Spleen (tissue), 7 donors: Measurements from ENCODE around the gene GNAZ.

Source experiments
- CTCF ChIP-seq, 11 experiments: fragments of 200-600 bp in 7 of 11; fragments of 450-650 bp in 4 of 11; sonication (generic) in 4 of 11; IDR thresholded peaks in 8 of 11; conservative IDR thresholded peaks in 3 of 11; 1 replicate in 7 of 11; 2 replicates in 4 of 11; pipeline versions ENCODE4 v1.4.0 to v1.8.0; 2016 to 2021; ENCODE audit warnings: antibody characterized with exemption in 11 of 11, inconsistent platforms in 4 of 11, mild to moderate bottlenecking in 1 of 11
- POLR2AphosphoS5 ChIP-seq, 3 donors: sonication (generic); formaldehyde crosslinking; IDR thresholded peaks; one replicate each; pipeline ENCODE4 v1.5.1; 2017; ENCODE audit warnings: antibody characterized with exemption in 3 of 3
- donor health status: DM: no; HTN: no; CAD: no; lungs with moderate emphysema.
- donor health status: DM: no; HTN: no; CAD: no.
- donor health status: DM: no; HTN: no; CAD: no.

DNA sequence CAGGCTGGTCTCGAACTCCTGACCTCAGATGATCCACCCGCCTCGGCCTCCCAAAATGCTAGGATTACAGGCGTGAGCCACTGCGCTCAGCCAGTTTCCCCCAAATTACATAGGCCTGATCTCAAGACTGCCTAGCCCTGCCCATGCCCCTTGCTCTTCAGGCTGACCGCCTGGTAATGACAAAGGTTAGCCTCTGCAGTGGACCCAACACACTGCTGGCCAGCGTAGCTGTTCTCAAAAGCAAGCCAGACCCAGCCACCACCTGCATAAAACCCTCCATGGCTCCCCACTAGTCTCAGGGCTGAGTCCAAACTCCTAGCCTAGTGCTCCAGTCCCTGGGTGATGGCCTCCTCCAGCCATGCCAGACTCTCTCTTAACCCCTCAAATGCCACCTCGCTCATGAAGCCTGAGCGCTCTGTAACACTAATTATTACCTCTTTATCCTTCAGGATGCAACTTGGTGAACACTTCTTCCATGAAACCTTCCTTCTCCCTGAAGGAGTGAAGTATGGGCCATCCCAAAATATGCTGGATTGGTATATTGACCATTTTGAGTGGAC, 72.3 kb downstream of the GNAZ start:
- no peak for TF ChIP-seq CTCF (IDR thresholded peaks at IDR 0.05 in 8 of 11, conservative IDR thresholded peaks at IDR 0.05 in 3 of 11)
- no peak for TF ChIP-seq POLR2AphosphoS5 (IDR thresholded peaks at IDR 0.05)
